Neural cell (in vitro differentiated cells): Measurements from ENCODE around the gene LRRC52.

Experiments used
- EP300 ChIP-seq: fragments of 450-650 bp; conservative IDR thresholded peaks from 2 replicates; pipeline ENCODE4 v1.6.1; 2014; ENCODE audit warnings: antibody characterized with exemption, mild to moderate bottlenecking, moderate library complexity; ENCODE audit not compliant: poor library complexity, severe bottlenecking
- POLR2AphosphoS5 ChIP-seq: IDR thresholded peaks from 2 replicates; pipeline ENCODE4 v1.6.1; 2012
- SMC3 ChIP-seq: fragments of 450-650 bp; conservative IDR thresholded peaks from 2 replicates; pipeline ENCODE4 v1.6.1; 2014; ENCODE audit warnings: antibody characterized with exemption, mild to moderate bottlenecking, moderate library complexity; ENCODE audit not compliant: poor library complexity
- TF ChIP-seq, protein P1 (sequence below): fragments of 450-650 bp; IDR thresholded peaks from 2 replicates; pipeline ENCODE4 v1.5.1; 2014; ENCODE audit warnings: antibody characterized with exemption, mild to moderate bottlenecking, moderate library complexity; ENCODE audit not compliant: poor library complexity, severe bottlenecking
- TF ChIP-seq, protein P2 (sequence below): IDR thresholded peaks from 2 replicates; pipeline ENCODE4 v1.6.1; 2012; ENCODE audit warnings: borderline replicate concordance

DNA sequence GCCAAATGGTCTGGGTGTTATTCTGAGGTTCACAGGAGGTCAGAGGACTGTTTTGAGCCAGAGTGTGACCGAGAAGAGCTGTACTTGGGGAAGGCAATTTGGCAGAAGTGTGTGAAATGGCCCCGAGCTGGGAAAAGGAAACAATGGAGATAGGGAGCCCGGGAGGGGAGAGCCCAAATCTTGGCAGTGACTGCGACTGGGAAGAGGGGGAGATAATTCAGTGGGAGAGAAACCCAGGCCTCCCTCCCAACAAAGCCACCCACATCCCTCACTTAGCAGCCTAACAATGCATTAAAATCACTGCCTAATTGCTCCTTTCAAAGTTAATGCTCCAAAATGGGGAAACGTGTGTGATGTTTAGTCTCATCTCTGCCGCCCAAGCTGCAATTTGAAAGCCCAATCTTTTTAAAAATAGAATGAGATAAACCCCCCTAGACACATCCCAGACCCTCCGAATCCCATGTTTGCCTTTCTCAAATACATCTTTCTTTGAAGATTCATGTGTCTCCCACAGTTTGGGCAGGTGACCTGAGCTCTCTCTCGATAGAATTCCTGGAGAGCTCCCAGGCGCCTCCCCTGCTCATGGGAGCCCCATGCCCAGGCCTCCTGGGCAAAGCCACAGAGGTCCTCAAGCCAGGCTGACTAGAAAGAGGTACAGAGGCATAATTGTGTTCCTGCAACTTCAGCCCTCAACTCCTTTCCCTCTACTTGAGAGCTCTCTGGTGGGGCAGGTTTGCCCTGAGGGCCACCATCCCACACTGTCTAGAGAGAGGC is 17.3 kb downstream of the LRRC52 start:
- TF ChIP-seq, protein P1, sequence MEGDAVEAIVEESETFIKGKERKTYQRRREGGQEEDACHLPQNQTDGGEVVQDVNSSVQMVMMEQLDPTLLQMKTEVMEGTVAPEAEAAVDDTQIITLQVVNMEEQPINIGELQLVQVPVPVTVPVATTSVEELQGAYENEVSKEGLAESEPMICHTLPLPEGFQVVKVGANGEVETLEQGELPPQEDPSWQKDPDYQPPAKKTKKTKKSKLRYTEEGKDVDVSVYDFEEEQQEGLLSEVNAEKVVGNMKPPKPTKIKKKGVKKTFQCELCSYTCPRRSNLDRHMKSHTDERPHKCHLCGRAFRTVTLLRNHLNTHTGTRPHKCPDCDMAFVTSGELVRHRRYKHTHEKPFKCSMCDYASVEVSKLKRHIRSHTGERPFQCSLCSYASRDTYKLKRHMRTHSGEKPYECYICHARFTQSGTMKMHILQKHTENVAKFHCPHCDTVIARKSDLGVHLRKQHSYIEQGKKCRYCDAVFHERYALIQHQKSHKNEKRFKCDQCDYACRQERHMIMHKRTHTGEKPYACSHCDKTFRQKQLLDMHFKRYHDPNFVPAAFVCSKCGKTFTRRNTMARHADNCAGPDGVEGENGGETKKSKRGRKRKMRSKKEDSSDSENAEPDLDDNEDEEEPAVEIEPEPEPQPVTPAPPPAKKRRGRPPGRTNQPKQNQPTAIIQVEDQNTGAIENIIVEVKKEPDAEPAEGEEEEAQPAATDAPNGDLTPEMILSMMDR, result no peak
- TF ChIP-seq SMC3 (no peak), POLR2AphosphoS5 (no peak), EP300 (no peak)
- TF ChIP-seq, protein P2, sequence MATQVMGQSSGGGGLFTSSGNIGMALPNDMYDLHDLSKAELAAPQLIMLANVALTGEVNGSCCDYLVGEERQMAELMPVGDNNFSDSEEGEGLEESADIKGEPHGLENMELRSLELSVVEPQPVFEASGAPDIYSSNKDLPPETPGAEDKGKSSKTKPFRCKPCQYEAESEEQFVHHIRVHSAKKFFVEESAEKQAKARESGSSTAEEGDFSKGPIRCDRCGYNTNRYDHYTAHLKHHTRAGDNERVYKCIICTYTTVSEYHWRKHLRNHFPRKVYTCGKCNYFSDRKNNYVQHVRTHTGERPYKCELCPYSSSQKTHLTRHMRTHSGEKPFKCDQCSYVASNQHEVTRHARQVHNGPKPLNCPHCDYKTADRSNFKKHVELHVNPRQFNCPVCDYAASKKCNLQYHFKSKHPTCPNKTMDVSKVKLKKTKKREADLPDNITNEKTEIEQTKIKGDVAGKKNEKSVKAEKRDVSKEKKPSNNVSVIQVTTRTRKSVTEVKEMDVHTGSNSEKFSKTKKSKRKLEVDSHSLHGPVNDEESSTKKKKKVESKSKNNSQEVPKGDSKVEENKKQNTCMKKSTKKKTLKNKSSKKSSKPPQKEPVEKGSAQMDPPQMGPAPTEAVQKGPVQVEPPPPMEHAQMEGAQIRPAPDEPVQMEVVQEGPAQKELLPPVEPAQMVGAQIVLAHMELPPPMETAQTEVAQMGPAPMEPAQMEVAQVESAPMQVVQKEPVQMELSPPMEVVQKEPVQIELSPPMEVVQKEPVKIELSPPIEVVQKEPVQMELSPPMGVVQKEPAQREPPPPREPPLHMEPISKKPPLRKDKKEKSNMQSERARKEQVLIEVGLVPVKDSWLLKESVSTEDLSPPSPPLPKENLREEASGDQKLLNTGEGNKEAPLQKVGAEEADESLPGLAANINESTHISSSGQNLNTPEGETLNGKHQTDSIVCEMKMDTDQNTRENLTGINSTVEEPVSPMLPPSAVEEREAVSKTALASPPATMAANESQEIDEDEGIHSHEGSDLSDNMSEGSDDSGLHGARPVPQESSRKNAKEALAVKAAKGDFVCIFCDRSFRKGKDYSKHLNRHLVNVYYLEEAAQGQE, result no peak
